GM18519 (cell line): ENCODE results near the gene MDM1.
A peak's percentile ranks its signal among the peaks of the same experiment; 100 is the strongest.

Source experiments
- ATAC-seq: cut with Tn5 transposase; IDR thresholded peaks from one replicate; pipeline ENCODE4 v1.9.1; 2021; ENCODE audit warnings: mild to moderate bottlenecking, moderate library complexity; ENCODE audit not compliant: unreplicated experiment, low FRiP score

MDM1 gene

GRCh38 chr12:68327896-68328295, 4.3 kb downstream of the MDM1 start:
- ATAC-seq, result no peak

- no peak for ATAC-seq
Observed at GRCh38 chr12:68326716-68327115, 5.4 kb downstream of the MDM1 start.

DNA sequence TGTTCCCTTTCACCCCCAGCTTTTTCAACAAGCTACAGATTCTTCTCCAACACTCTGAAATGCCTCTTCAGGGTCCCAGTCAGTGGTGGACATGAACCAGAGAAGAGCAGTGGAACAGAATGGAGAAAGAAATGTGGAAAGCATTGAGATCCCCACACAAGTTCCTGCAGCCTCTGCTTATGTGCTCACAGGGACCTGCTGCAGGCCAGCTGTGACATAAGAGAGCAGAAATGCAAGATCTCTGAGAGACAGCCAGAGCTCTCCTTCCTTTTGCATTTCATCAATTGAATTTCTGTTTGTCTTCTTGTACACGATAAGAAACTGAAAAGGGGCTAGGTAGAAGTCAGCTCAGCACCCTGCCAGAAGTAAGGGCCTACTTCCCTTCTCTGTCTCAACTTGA, 6.2 kb downstream of the MDM1 start:
- no peak for ATAC-seq

DNA sequence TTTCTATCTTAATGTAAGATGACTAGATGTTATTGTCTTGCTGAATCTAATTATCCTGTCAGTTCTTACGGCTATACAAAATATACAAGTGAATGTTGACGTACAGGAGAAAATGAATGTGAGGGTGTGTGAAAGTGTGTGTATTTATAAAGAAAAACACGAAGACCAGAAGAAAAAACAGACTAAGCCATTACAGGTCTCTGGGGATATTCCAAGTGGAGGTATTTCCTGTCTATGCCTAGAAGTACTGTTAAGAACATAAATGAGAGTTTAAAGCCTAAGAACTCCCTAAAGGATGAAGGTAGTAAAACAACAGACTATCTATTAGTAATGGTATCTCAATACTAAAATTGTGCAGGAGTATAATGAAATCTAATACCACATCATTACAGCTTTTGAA, 7.6 kb downstream of the MDM1 start:
- no peak for ATAC-seq

DNA sequence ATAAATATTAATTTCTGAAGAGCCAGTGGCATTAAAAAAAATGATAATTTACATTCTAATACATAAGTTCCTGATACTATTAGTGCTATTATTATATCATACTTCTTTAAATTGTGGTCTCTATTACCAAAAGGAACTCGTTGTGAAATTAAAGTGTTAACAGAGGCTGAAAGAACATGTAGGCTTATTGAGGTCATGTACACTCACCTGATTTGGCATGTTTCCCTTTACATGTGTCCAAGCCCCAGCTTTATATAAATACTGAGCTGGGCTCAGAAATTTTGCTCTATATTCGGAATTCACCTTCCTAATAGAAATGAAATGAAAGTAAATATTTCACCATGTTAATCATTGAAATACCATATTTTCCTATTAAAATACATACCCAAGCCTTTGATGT, 11.0 kb downstream of the MDM1 start:
- no peak for ATAC-seq

GRCh38 chr12:68319988-68320623, 12.1 kb downstream of the MDM1 start:
- ATAC-seq, result no peak

DNA sequence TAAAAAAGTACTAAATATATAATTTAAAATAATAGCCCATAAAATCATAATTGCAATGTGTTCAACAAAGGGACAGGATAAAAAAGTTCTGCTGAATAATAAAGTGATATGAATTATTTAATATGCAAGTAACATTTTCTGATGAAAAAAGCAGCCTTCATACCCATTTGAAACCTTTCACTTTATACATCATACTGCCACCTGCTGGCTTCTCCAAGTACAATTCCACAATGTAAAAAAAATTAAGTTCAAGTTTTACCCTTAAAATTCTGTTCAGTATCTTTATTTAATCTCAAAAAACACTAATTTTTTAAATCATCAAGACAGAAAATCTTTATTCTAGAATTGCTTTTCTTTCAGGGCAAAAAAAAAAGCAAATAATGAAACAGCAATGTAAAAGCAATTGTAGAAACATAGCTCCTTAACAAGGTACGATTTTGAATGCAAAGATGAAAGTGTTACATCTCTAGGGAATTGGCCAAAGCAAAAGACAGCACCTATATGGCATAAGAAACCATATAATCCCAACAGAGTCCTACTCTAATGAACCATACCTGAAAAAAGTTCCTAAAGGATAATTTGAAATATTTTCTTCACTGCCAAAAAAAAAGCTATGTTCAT, 15.0 kb downstream of the MDM1 start:
- ATAC-seq, result no peak

GRCh38 chr12:68310370-68310769, 21.8 kb downstream of the MDM1 start:
- no peak for ATAC-seq

DNA sequence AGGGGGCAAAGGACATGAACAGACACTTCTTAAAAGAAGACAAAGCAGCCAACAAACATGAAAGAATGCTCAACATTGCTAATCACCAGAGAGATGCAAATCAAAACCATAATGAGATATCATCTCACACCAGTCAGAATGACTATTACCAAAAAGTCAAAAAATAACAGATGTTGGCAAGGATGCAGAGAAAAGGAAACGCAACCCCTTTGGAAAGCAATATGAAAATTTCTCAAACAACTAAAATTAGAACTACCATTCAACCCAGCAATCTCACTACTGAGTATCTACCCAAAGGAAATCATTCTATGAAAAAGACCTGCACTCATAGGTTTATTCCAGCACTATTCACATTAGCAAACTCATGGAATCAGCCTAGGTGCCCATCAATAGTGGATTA, 25.6 kb downstream of the MDM1 start:
- no peak for ATAC-seq

GRCh38 chr12:68305278-68305677, 26.9 kb downstream of the MDM1 start:
- ATAC-seq, result no peak

GRCh38 chr12:68304626-68305025, 27.5 kb downstream of the MDM1 start:
- no peak for ATAC-seq

GRCh38 chr12:68303850-68304249, 28.3 kb downstream of the MDM1 start:
- no peak for ATAC-seq

DNA sequence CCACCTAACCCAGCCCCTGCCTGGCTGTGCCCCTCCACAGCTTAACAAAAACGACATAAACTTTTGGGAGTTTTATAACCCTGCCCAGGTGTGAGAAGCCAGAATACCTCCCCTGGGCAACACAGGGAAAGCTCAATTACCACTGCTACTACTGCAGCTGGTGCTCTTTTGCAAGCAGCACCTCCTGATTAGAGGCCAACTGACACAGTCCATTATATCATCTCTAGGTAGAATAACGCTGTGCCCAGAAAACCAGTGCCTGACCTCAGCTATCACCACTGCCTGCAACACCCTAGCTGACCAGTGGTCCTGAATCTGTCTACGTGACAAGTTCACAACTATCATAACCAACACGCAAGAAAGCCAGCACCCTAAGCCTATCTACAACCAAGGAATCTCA, 34.2 kb downstream of the MDM1 start:
- ATAC-seq, result no peak

- ATAC-seq, result no peak
Observed at GRCh38 chr12:68294251-68294650, 37.9 kb downstream of the MDM1 start.

DNA sequence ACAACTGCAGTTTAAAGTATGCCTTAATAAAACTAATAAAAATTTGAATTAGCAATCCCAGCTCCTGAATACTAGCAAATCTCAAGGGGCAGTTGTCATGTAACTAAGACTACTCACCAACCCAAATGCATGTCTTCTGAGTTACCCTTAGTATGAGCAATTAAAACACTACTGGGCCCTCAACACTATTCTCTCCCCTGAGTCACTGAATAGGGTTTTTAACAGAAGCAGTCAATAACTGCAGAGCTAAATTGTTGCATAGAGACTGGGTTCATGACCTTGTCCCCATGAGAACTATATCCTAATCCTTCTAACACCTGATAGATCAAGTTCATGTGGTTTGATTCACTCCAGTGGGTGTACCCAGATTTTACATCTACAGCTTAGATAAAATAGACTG, 38.8 kb downstream of the MDM1 start:
- ATAC-seq, result no peak

DNA sequence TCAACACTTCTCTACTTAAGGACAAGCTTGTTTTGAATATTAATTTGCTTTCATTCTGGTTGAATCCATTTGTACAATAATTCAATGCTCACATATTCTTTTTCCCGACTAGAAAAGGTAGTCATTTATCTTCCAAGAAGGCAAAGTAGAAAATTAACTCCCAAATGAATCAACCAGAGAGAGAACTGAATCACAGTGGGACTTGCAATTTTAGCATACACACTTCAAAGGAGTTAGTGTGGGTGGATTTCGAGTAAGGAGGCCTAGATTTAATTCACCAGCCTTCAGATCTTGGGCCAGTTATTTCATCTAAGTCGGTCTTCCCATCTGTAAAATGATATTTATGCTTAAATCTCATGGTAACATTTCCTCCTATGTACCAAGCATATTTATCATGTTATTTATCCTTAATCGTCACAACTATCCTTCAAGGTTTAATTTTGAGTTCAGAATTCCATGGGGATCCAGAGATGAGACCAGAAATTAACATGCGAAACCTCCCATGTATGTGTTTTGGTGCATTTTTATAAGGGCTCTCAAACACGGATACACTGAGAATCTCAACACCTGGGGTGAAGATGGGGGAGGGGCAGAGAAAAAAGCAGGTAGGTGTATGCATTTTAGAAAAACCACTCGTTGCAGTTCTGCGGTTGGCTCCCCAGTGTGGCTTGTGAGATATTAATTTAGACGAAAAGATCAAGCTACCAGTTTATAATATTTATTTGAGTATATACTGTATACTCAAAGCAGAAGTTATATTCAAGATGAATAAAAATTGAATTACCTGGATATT, 39.8 kb downstream of the MDM1 start:
- no peak for ATAC-seq

DNA sequence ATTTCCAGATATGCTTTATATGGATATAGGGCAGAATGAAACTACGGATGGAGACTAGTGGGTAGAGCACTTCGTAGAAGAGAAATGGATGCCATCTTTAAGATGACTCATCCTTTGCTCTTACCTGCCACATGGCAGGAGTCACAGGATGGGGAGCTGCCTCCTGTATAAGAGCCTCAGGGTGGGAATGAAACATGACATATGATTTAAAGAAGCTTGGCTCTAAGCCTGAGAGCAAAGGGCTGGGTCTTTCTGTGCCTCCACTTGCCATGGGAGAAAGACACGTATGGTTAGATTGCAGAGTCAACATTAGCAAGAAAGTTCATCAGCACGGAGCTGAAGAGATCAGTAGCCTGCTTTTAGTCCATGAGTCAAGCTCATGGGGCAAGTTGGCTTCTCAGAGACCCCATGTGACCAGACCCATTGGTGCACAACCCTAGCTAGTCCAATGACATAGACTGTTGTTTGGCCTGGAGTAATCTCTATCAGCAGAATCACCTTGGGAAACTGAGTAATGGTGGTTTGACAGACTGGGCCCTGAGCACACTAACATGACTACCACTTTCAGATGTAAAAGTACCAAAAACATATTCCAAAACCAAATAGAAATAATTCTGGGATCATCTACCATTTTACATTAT, 40.6 kb downstream of the MDM1 start:
- ATAC-seq, result no peak

DNA sequence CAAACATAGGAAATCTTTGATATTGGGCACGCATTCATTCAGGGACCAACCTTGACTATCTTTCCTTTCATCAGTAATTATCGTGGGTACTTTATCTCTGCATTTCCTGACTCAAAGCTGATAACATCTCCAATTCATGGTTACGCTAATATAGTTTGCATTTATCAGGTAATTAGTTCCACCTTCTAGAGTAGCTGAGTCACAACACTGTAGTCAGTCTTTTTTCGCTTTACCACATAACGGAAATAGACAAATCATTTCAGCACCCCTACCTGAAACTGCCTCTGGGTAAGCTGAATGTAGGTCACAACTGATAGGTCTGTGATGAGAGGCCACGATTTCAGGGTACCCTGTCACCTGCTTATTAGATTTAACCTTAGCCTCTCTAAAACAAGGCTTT, 42.0 kb downstream of the MDM1 start:
- ATAC-seq, result peak; percentile 99

GRCh38 chr12:68287106-68287505, 45.1 kb downstream of the MDM1 start:
- no peak for ATAC-seq

DNA sequence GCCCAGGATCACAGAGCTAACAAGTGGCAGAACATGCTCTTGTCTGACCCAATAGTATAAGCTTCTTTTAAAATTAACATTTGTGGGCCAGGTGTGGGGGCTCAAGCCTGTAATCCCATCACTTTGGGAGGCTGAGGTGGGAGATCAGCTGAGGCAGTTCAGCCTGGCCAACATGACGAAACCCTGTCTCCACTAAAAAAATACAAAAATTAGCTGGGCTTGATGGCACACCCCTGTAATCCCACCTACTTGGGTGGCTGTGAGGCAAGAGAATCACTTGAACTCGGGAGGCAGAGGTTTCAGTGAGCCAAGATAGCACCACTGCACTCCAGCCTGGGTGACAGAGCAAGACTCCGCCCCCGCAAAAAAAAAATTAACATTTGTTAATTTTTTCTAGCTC, 45.8 kb downstream of the MDM1 start:
- ATAC-seq, result no peak

- no peak for ATAC-seq
Observed at GRCh38 chr12:68285541-68285940, 46.6 kb downstream of the MDM1 start.
